Astrocyte of the hippocampus (primary cell): Measurements from ENCODE around the gene SH3BP2.

Experiments used
- DNase-seq: peaks from one replicate; pipeline ENCODE4 v3.0.0; 2011; ENCODE audit warnings: low read depth, low spot score

Gene SH3BP2

DNA sequence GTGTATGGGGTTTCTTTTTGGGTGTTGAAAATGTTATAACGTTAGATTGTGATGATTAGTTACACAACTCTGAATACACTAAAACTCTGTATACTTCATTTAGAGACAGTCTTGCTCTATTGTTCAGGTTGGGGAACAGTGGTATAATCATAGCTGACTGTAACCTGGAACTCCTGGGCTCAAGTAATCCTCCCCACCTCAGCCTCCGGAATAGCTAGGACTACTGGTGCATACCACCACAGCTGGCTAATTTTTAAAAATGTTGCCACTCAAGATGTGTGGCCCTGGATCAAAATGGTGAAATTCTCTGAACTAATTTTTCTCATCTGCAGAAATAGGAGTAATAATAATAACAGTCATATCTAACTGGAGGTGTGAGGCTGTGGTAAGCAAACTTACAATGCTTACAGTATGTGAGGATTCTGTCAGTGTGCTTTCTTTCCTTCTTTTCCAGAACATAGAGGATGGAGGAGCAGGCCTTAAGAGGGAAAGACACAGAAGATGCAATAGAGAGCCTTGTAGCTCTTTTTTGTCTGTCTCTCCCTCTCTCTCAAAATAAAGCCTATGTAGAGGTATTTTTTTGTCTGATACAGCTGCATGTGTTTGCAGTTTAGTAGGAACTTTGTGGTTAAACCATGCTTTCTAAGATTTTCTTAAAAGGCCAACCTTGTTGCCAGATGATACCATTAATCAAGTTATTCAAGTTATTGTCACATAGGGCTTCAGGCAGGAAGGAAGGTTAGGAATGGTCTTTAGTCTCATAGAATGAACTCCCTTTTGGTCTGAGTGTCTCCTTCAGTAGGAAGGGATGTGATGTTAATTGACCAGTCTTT is 58.3 kb downstream of the SH3BP2 start:
- DNase-seq, result peak; percentile 34

DNA sequence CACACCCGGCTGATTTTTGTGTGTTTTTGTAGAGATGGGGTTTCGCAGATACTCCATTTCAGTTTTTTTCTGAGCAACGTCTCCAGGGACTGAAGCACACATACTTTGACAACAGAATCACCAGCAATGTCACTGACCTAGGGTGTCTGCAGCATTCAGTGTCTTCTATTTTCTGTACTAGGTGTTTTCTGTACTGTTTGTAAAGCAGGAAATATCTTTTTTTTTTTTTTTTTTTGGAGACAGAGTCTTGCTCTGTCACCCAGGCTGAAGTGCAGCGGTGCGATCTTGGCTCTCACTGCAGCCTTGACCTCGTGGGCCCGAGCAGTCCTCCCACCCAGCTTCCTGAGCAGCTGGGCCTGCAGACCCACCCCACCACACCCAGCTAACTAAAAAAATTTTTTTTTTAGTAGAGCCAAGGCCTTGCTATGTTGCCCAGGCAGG is 59.6 kb downstream of the SH3BP2 start:
- no peak for DNase-seq

DNA sequence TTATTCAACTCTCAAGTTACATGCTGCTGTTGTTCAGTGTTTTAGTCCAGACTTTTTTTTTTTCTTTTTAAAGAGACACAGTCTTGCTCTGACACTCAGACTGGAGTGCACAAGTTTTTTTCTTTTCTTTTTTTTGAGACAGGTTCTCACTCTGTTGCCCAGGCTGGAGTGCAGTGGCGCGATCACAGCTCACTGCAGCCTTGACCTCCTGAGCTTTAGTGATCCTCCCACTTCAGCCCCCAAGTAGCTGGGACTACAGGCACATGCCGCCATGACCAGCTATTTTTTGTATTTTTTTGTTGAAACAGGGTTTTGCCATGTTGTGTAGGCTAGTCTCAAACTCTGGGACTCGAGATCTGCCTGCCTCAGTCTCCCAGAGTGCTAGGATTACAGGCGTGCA is 62.7 kb downstream of the SH3BP2 start:
- no peak for DNase-seq

DNA sequence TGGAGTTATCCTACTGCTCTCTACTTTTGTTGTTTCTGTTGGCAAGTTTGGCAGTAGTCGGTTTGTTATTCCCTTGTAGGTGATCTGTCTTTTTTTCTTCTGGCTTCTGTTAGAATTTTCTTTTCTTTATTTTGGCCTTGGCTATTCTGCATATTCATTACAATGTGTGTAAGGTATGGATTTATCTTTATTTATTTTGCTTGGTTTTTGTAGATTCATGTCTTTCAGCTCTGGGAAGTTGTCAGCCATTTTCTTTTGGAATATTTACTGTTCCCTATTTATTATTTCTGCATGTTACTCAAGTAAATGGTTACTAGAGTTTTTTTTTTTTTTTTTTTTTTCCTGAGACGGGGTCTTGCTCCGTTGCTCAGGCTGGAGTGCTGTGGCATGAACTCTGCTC is 63.4 kb downstream of the SH3BP2 start:
- DNase-seq, result no peak

DNA sequence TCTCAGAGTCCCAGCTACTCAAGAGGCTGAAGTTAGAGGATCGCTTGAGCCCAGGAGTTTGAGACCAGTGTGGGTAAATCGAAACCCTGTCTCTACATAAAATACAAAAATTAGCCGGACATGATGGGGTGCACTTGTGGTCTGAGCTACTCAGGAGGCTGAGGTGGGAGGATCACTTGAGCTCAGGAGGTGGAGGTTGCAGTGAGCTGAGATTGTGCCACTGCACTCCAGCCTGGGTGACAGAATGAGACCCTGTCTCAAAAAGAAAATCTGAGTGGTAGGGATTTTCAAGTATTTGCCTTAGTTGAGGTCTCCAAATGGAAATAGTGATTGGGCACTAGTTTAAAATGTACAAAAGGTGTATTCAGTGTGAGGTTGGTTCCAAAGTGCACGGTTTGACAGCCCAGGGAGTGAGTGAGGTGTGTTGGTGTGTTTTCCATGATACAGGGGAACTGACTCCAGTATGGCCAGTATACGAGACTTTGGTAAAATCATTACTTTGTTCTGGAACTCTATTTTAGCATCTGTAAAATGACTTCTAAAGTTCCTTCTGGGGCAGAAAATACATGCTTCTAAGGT is 64.6 kb downstream of the SH3BP2 start:
- DNase-seq, result no peak

DNA sequence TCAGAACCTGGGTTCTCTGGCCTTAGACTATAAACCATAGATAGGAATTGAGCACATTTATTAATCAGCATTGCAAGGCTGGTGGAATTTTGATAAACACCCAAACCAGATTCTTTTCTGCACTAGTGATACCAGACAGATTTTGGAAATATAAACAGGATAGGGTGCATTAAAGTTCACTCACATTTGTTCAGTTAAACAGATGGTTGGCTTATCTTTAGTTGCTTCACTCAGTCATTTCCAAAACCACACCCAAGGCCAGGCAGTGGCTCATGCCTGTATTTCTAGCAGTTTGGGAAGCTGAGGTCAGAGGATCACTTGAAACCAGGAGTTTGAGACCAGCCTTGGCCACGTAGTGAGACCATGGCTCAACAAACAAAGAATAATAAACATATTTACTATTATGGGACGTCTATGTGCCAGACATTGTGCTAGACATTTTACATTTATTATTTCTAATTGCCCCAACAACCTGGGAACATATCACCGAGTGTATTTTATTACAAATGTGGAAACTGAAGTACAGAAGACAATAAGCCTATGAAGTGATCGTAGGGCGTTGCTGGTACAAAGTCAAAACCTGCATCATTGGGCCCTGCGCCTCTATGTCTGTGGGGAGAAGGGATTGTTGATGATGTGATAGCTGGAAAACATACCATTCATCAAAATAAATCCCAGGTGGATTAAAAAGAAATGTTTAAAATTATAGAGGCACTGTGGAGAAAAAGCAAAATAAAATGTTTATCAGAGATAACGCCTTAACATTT is 65.7 kb downstream of the SH3BP2 start:
- DNase-seq, result no peak

DNA sequence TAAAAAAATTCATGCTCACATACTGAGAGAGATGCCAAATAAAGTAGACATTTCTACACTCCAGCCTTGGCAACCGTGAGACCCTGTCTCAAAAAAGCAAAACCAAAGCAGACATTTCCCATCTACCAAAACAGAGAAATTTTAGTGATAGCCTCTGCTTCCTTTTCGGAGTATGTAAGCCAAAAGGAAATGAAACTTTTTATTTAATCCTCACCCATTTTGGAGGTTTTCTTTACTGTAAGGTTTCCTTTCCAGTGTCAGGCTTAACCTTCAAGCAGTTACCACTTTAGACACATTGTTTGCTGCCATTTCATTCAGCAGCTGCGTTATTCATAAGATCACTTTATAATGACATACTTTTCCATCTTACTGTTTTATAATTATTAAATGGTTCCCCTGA is 66.6 kb downstream of the SH3BP2 start:
- no peak for DNase-seq

DNA sequence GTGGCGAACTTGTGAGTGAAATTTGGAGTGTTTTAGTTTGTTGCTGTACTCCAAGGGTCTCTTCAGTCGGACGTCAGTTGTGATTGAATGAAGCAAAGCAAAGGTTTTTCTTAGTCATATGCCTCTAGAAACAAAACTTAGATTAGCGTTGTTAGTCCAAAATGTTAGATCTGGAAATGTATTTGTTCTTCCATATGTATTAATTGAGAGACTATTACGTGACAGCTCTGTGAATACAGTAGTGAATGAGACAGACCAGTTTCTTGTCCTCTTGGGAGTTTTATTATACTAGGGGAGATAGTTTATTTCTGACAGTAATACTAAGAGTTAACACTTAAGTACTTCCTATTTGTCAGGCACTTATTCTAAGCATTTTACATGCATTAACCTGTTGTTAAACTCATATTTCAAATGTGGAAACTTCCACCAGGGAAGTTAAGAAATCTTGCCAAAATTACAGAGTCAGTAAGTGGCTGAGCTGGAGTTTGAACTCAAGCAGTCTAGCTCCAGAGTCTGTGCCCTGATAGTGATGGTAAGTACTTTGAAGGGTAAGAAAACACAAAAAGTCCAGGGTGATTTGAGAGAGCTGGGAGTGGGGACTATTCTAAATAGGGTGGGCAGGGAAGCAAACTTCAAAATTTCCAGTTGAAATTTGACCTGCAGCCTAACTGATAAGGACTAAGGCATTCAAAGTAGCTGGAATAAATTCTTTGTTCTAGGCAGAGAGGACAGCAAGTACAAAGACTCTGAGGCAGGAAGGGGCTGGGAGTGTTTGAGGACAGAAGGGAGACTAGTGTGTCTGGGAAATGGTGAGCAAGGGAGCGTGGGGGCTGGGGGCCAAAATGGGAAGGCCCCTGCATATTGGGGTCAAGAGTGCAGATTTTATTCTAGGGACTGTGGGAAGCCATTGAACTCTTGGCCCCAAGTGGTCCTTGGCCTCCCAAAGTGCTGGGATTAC is 67.8 kb downstream of the SH3BP2 start:
- DNase-seq, result peak; percentile 51

DNA sequence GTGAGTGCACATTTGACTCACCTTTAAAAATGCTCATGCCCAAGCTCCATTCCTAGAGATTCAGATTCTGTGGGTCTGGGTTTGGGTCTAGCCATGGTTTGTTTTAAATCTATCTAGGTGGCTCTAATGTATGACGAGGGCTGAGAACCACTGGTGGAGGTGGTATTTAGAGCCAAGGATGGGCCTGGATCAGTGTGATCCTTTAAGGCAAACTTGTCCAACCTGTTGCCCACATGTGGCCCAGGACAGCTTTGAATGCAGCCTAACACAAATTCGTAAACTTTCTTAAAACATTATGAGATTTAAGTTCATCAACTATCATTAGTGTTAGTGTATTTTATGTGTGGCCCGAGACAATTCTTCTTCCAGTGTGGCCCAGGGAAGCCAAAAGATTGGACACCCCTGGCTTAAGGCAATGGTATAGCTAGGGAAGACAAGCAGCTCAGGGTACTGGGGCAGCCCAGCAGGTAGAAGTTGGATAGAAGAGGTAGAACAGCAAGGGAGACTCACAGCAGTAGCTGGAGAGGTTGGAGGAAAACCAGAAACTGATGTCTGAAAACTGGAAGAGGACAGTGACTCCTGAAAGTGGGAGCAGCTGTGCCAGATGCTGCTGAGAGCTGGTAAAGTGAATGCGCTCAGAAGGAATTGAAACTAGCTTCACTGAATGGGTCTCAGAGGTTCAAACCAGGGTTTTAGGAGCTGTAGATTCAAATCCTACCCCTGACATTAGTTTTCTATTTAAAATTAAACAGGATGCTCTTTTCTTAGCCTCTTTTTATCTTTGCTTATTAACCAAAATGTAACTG is 68.9 kb downstream of the SH3BP2 start:
- DNase-seq, result no peak

DNA sequence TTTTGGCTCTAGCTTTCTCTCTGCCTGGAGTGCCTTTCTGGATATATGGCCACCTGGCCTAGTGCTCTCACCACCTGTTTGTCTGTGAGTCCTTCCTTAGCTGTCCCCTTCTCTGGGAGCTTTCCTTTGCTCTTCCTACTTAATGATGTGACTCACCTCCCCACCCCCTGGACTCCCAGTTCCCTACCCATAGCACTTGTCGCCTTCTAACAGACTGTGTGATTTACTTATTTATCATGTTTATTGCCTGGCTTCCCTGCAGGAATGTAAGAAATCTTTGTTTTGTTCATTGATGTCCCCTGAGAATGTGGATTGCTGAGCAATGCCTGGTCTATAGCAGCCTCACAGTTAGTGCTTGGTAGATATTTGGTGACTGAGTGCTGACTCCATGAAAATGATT is 69.6 kb downstream of the SH3BP2 start:
- DNase-seq, result peak; percentile 81

DNA sequence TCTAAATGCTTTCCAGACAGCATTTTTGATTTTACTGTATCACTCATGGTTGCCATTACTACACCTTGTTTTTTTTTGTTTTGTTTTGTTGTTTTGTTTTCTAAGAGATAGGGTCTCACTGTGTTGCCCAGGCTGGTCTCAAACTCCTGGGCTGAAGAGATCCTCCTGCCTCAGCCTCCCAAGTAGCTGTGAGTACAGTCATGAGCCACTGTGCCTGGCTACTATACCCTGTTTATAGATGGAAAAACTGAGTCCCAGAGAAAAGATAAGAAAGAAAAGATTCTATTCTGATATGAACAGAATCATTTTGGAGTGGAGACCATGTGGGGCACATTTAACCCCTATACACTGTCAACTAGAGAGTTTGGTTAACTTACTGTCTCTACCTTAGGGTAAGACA is 70.8 kb downstream of the SH3BP2 start:
- no peak for DNase-seq

DNA sequence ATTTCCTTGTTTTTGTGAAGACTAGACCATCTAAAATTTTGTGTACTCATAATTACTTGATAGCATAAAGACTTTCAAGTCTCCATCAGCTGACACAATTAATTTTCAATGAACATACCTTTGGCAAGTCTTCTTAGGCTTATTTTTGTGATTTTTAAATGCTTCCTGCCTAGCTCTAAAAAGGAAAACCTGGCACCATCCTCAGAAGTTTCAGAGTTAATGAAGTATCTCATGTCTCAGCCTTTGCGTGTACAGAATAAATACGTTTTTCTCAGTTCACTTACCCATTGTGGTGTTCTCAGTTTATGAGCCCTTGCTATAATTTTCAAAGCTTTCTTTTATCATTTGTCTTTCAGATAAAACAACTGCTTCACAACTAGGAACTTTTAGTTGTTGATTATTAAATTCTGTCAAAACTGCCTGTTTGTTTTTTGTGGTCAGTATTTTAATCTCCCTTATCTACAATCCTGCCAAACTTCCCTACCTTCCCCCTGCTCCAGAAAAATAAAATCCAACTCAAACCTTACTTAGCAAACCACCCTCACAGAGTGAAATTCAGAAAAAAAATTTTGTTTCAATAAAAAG is 72.4 kb downstream of the SH3BP2 start:
- DNase-seq, result peak; percentile 56

DNA sequence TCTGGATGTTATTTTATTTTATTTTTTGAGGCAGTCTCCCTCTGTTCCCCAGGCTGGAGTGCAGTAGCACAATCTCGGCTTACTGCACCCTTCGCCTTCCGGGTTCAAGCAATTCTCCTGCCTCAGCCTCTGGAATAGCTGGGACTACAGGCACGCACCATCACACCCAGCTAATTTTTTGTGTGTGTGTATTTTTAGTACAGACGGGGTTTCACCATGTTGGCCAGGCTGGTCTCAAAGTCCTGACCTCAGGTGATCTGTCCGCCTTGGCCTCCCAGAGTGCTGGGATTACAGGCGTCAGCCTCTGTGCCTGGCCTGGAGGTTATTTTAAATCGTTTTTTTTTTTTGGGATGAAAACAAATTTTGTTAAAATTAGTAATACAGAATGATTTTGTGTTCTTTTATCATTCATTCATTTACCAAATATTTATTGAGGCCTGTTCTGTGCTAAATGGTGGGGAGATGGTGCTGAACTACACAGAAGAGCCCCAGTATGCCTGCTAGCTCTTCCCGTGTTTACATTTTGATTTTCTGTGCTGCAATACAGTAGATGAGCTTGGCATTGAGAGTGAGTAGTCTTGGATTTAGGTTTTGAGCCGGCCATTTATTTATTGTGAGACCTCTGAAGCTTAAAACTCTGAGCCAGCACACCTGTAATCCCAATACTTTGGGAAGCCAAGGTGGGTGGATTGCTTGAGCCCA is 73.4 kb downstream of the SH3BP2 start:
- no peak for DNase-seq

DNA sequence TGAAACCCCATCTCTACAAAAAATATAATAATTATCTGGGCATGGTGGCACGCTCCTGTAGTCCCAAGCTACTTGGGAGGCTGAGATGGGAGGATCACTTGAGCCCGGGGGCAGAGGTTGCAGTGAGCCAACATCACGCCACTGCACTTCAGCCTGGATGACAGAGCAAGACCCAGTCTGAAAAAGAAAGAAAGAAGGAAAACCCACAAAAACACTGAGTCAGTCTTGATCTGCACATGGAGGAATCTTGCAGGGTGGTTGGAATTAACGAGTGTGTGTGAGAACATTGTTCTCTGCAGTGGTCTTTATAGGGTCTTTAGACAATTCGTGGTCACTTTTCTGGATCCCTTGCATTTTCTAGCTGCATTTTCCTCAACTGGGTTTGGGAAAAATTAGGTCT is 74.0 kb downstream of the SH3BP2 start:
- peak; percentile 64 for DNase-seq

DNA sequence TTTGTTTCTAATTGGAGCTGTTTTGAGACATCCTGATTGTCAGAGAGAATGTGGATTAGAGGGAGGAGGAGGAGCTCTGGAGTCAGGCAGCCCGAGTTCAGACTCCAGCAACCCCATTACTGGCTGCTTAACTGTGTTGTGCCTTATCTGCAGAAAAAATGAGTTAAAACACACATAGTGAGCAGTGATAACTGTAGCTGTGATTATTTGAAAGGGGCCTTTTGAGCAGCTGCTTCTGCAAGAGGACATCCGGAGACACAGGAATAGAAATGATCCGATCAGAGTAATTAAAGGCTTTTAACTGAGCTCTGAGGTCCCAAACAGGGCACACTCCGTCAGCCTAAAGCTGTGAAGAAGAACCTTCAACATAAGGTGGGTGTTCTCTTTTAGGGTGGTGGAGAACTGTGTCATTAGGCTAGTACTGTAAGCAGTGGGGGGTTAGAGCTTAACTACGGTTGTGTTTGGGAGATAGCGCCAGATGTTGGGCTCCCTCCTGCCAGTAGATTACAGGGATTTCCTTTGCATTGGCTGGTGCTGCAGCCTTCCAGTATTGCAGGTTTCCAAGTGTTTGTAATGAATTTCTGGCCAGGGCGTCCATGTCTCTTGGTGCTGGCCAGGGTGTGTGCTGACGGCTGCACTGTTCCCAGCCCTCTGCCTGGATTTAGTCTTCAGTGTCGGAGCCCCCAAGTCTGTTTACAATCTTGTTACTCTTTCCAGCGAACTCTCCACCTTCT is 75.0 kb downstream of the SH3BP2 start:
- DNase-seq, result peak; percentile 55

DNA sequence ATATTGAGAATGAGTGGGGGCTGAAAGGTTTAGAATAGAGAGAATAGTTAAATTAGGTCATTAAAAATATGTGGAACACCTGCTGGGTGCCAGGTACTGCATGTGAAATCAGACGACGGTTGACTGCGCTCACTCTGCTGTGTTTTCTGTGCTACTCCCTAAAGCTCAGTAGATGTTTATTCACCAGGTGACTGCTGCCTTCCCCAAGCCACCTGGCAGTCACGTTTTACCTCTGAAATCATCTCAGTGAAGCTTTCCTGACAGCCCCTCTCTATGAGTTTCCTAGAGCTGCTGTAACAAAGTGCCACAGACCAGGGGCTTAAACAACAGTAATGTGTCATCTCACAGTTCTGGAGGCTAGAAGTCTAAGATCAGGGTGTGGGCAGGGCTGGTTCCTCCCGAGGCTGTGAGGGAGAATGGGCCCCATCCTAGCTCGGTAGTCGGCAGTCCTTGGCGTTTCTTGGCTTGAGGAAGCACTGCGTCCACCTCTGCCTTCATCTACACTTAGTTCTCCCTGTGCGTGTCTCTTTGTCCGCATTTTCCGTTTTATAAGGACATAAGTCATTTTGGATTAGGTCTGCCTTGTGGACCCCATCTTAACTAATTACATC is 76.1 kb downstream of the SH3BP2 start:
- no peak for DNase-seq

DNA sequence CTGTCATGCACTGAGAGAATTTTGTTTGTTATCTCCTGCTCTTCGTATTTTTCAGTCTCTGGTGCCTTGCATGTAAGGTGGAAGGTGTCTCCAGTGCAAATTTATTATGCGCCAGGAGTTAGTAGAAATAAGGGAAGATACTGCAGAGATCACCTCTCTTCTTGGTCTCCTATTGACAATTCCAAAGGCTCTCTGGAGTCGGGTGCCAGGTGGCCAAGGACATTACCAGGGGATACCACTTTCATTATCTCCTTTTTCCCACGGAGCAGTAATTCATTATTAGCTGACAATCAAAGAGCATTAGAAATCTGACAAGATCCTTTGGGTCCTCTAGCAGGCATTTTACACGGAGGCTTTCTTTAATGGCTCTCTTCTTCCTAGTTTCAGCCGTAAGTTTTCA is 76.8 kb downstream of the SH3BP2 start:
- DNase-seq, result no peak

DNA sequence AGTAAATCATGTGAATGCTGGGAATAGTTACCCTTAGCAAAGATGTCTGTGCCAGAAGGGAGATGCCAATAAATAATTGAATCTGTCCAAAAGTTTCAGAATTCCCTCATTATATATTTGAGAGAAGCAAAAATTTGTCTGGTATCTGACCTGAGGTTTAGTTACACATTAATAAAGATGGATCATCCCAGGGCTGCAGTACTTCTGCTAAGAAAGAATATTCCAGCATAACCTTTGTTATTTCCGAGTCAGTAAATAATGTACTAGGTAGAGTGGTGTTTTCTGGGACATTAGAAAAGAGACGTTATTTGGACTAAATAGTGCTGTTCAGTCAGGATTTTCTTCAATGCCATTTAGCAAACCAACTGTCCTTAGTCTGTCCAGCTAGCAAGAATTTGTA is 77.2 kb downstream of the SH3BP2 start:
- DNase-seq, result no peak

DNA sequence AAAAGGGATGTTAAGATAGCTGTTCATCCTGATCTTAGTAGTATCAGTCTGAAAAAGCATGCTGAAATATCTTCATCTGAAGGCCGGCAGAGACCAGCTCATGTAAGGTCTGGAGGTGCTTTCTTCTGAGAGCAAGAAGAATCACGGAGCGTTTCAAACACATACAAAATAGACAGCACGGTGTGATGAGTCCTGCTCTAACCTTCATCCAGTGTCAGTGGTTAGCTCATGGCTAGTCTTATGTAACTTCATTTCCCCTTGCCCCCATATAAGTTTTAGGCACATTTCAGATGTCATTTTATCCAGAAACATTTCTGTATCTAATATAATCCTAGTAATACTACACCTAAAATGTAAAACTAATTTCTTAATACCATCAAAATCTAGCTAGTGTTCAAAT is 78.6 kb downstream of the SH3BP2 start:
- DNase-seq, result no peak
